ENCODE data around the gene OR6C68.

DNA sequence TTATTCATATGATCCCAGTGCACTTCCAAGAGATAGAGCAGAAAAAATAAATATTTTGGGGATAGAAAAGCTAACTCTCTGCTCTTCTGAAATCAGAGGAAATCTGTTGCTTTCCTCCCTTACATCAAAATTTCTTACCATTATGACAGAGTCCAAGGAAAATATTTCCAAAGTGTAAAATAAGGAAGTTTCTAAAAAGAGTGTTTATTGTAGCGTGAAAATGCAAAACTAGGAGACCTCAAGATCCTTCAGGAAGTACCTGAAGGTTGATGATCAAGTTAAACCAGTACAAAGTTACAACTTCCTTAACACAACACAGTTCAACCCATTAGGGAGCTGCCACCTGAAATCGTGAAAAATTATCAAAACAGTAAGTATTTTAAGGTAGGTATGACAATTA, 48.4 kb upstream of the OR6C68 start, which contains the start of gene OR6C2:
- TF ChIP-seq, protein P1, sequence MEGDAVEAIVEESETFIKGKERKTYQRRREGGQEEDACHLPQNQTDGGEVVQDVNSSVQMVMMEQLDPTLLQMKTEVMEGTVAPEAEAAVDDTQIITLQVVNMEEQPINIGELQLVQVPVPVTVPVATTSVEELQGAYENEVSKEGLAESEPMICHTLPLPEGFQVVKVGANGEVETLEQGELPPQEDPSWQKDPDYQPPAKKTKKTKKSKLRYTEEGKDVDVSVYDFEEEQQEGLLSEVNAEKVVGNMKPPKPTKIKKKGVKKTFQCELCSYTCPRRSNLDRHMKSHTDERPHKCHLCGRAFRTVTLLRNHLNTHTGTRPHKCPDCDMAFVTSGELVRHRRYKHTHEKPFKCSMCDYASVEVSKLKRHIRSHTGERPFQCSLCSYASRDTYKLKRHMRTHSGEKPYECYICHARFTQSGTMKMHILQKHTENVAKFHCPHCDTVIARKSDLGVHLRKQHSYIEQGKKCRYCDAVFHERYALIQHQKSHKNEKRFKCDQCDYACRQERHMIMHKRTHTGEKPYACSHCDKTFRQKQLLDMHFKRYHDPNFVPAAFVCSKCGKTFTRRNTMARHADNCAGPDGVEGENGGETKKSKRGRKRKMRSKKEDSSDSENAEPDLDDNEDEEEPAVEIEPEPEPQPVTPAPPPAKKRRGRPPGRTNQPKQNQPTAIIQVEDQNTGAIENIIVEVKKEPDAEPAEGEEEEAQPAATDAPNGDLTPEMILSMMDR (IDR thresholded peaks at IDR 0.05) = no peak
- TF ChIP-seq POLR2AphosphoS5 (IDR thresholded peaks at IDR 0.05; ENCODE audit: low read depth, low read length) (no peak), SIN3A (IDR thresholded peaks at IDR 0.05; ENCODE audit: borderline replicate concordance, insufficient read depth, low read depth, low read length) (no peak)
- TF ChIP-seq, protein P2, sequence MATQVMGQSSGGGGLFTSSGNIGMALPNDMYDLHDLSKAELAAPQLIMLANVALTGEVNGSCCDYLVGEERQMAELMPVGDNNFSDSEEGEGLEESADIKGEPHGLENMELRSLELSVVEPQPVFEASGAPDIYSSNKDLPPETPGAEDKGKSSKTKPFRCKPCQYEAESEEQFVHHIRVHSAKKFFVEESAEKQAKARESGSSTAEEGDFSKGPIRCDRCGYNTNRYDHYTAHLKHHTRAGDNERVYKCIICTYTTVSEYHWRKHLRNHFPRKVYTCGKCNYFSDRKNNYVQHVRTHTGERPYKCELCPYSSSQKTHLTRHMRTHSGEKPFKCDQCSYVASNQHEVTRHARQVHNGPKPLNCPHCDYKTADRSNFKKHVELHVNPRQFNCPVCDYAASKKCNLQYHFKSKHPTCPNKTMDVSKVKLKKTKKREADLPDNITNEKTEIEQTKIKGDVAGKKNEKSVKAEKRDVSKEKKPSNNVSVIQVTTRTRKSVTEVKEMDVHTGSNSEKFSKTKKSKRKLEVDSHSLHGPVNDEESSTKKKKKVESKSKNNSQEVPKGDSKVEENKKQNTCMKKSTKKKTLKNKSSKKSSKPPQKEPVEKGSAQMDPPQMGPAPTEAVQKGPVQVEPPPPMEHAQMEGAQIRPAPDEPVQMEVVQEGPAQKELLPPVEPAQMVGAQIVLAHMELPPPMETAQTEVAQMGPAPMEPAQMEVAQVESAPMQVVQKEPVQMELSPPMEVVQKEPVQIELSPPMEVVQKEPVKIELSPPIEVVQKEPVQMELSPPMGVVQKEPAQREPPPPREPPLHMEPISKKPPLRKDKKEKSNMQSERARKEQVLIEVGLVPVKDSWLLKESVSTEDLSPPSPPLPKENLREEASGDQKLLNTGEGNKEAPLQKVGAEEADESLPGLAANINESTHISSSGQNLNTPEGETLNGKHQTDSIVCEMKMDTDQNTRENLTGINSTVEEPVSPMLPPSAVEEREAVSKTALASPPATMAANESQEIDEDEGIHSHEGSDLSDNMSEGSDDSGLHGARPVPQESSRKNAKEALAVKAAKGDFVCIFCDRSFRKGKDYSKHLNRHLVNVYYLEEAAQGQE (IDR thresholded peaks at IDR 0.05; ENCODE audit: insufficient read depth in 1 of 2, low read depth in 2 of 2, low read length in 1 of 2) = no peak

Measured in Panc1 (cell line).